K562 (cell line): Measurements from ENCODE around the gene RTP5.

Experiments used
- MAFF ChIP-seq: IDR thresholded peaks from 2 replicates; pipeline ENCODE4 v1.6.1; 2012; ENCODE audit warnings: low read length, improper control_type of control experiment
- PATZ1 ChIP-seq: fragments of 250-450 bp; sonication (Bioruptor Pico); IDR thresholded peaks from 2 replicates; pipeline ENCODE4 v1.5.0; 2020; ENCODE audit warnings: mild to moderate bottlenecking, borderline replicate concordance
- TCF3 ChIP-seq: sonication (generic); formaldehyde crosslinking; IDR thresholded peaks from 2 replicates; pipeline ENCODE4 v1.4.0; 2020; ENCODE audit warnings: mild to moderate bottlenecking, missing genetic modification reagents
- TEAD1 ChIP-seq, 2 experiments: fragments of 450-650 bp in 1 of 2; sonication (generic) in 1 of 2; formaldehyde crosslinking; IDR thresholded peaks; 2 replicates each; pipeline versions ENCODE4 v1.4.0 to v1.8.0; 2020 to 2022; ENCODE audit warnings: mild to moderate bottlenecking in 2 of 2, missing genetic modification reagents in 1 of 2
- ZC3H11A ChIP-seq: IDR thresholded peaks from 2 replicates; pipeline ENCODE4 v1.6.1; 2012; ENCODE audit warnings: low read depth, low read length, improper control_type of control experiment

- TF ChIP-seq TEAD1 (CRISPR knock-in tag; IDR thresholded peaks at IDR 0.05) (no peak), MAFF (no peak), PATZ1 (CRISPR knock-in tag) (no peak), TCF3 (CRISPR knock-in tag) (no peak), ZC3H11A (no peak)
These were observed 42.6 kb downstream of the RTP5 start for GRCh38 chr2:241912021-241912555.
